B cell (primary cell): Measurements from ENCODE around the gene R3HDM4.

Source experiments
- EZH2 ChIP-seq: IDR thresholded peaks from 2 replicates; pipeline ENCODE4 v1.6.1; 2012; ENCODE audit warnings: borderline replicate concordance, low read depth, mild to moderate bottlenecking, moderate library complexity, low read length; ENCODE audit not compliant: insufficient read depth, poor library complexity, severe bottlenecking
- TF ChIP-seq, protein P1 (sequence below): fragments of 200-600 bp; IDR thresholded peaks from one replicate; pipeline ENCODE4 v1.8.0; 2022; ENCODE audit warnings: antibody characterized with exemption, mild to moderate bottlenecking

DNA sequence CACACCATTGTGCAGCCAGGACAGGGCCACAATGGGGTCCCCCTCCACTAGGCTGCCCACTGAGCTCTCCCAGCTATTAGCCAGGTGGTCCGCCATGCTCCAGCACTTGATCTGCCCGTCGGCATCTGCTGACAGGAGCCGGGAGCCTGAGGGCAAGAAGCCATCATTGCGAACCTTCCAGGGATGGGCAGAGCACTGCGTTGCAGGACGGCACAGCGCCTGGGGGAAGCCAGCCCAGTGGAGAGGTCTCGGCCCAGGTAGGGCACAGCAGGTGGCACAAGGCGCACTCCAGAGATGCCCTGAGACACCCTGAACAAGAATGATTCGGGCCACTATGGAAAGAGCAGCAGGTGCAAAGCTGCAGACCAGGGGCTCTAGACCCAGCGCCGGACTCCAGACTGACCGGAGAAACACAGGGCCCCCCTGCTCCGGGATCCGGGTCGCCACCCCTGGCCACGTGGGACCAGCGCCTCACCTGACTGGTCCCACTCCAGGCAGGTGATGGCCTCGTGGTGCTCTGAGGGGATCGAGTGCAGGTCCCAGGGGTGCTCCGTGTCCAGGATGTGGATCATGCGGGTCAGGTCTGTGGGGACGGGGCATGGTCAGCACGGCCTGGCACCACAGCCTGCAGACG lies 23.2 kb downstream of the R3HDM4 start:
- TF ChIP-seq, protein P1, sequence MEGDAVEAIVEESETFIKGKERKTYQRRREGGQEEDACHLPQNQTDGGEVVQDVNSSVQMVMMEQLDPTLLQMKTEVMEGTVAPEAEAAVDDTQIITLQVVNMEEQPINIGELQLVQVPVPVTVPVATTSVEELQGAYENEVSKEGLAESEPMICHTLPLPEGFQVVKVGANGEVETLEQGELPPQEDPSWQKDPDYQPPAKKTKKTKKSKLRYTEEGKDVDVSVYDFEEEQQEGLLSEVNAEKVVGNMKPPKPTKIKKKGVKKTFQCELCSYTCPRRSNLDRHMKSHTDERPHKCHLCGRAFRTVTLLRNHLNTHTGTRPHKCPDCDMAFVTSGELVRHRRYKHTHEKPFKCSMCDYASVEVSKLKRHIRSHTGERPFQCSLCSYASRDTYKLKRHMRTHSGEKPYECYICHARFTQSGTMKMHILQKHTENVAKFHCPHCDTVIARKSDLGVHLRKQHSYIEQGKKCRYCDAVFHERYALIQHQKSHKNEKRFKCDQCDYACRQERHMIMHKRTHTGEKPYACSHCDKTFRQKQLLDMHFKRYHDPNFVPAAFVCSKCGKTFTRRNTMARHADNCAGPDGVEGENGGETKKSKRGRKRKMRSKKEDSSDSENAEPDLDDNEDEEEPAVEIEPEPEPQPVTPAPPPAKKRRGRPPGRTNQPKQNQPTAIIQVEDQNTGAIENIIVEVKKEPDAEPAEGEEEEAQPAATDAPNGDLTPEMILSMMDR = no peak
- TF ChIP-seq EZH2 = no peak
